ENCODE measurements around the gene MRGPRF.
"Not testable (repeated sequence)": the region's sequence is repeated elsewhere in the genome, so short reads cannot be mapped to it uniquely, and the experiment has no call there.

Gene MRGPRF

GRCh38 chr11:68987211-68987610 lies 25.8 kb downstream of the MRGPRF start:
- no peak for DNase-seq (ENCODE audit: low read depth)

DNA sequence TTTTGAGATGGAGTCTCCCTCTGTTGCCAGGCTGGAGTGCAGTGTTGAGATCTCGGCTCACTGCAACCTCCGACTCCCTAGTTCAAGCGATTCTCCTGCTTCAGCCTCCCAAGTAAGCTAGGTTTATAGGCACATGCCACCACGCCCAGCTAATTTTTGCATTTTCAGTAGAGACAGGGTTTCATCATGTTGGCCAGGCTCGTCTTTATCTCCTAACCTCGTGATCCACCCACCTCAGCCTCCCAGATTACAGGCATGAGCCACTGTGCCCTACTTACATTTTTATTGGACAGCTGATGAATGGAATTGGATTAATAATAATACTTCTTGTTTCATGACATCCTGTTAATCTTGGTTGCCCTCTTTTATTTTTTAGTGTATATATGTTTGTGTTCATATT lies 29.2 kb downstream of the MRGPRF start:
- DNase-seq (ENCODE audit: low read depth), result no peak

DNA sequence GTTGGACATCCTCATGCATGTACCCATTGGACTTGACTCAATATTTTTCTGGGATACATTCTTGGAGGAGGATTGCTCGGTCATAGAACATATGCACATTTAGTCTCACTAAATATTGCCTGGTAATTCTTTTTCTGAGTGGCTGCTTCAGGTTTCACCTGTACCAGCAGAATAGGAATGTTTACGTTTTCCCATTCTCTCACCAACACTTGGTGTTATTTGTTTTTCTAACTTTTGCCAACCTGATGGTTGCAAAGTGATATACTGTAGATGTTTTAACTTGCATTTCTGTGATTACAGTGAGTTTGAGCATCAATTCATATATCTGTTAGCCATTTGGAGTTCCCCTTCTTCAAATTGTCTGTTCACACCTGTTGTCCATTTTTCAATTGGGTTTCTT lies 30.9 kb downstream of the MRGPRF start:
- no peak for DNase-seq (ENCODE audit: low read depth)

DNA sequence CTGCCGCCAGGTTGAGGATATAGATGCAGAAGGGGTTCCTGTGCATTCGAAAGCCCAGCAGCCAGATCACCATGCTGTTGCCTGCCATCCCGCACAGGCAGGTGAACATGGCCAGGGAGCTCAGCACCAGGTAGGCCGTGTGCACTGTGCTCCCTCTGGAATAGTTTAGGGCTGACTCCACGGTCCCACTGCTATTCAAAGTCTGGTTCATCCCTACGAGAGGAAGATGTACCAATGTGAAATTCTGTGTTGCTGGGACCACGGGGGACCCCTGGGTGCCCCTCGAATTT lies 32.3 kb downstream of the MRGPRF start, which contains the start of gene MRGPRD:
Gene MRGPRD (minus strand): TSS at position 211 of the 290 bp plus-strand sequence. CDS start 0 bp downstream, at position 211.
- no peak for DNase-seq (ENCODE audit: low read depth)

GRCh38 chr11:68979931-68980775 lies 32.9 kb downstream of the MRGPRF start:
- no peak for DNase-seq (ENCODE audit: low read depth)

GRCh38 chr11:68978931-68979594 lies 34.0 kb downstream of the MRGPRF start:
- DNase-seq (ENCODE audit: low read depth), result no peak

DNA sequence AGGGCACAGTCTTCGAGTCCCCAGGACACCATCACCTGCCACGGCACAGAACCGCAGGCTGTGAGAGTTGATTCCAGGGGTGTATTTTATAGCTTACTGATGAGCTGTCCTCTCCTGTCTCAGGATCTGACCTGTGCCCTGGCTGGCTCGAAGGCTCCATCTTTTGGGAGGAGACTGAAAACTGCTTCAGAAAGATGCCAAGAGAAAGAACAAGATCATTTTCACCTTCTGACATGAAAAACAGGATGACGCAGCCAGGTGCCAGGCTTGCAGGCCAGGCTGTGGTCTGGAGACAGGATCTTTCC lies 34.5 kb downstream of the MRGPRF start:
- DNase-seq (ENCODE audit: low read depth), result no peak

- DNase-seq (ENCODE audit: low read depth), result no peak
Measured at GRCh38 chr11:68977781-68978625, 35.0 kb downstream of the MRGPRF start.

DNA sequence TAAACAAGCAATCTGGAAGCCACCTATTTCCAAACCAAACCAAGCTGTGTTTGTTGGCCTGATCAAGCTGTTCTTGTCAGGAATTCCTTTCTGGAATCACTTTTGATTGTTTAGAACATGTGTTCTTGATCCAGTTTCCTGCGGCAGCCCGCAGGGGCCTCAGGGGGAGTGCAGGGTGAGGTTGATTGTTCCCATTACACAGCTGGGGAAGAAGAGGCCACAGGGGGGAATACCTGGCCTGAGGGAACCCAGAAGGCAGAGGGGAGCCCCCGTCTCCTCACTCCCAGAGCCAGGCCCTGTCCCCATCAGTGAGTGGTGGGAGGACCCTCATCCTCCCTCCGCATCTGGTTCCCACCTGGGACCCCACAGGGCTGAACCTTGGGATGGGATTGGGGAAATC lies 36.5 kb downstream of the MRGPRF start:
- no peak for DNase-seq (ENCODE audit: low read depth)

GRCh38 chr11:68976095-68976494 lies 37.0 kb downstream of the MRGPRF start:
- no peak for DNase-seq (ENCODE audit: low read depth)

DNA sequence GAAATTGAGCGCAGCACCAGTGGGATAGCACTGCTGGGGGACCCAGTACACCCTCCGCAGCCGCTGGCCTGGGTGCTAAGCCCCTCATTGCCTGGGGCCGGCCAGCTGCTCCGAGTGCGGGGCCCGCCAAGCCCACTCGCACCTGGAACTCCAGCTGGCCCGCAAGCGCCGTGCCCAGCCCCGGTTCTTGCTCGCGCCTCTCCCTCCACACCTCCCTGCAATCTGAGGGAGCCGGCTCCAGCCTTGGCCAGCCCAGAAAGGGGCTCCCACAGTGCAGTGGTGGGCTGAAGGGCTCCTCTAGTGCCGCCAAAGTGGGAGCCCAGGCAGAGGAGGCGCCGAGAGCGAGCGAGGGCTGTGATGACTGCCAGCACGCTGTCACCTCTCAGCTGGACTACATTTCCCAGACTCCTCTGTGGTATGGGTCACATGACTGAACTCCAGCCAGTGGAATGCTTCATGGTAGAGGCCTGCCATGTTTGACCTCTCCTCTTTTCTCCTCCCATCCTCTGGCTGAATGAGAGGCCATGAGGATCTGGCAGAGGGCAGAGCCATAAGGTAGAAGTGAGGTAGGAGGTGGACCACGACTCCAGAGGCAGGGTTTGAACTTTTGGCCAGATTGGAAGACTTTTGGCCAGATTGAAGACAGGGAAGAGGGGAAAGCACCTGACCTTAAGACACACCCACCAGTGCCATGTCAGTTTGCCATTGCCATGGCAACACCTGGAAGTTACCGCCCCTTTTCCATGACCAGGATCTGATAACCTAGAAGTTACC lies 38.4 kb downstream of the MRGPRF start:
- DNase-seq (ENCODE audit: low read depth), result no peak

GRCh38 chr11:68973706-68974105 lies 39.3 kb downstream of the MRGPRF start:
- not testable (repeated sequence) for DNase-seq (ENCODE audit: low read depth)

GRCh38 chr11:68973219-68973618 lies 39.8 kb downstream of the MRGPRF start:
- no peak for DNase-seq (ENCODE audit: low read depth)

DNA sequence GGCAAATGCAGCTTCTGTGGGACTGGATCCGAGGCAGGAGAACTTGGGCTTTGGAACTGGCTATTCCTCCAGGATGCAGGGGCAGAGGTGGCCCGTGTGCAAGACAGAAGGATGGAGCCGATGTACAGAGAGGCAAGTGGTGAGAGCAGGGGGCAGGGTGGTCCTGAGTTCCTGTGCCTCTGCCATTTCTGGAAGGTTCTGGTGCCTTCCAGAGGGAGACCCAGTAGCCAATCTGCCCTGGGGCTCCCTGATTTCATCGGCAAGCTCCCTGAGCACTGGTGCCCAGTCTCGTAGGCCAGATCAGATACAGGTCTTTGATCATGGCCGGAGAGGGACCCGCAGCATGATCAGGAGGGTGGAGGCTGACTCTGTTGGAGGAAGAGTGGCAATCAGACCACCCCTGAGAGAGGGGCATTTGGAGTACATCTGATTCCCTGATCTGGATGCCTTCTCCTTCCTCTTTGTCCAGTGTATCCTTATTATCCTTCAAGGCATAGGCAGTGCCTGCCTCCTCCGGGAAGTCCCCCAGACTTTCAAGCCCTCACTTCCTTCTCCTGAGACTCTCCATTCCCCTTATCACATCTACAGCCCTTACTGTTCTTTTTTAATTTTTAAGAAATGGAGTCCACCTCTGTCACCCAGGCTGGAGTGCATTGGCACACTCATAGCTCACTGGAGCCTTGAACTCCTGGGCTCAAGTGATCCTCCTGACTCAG lies 42.0 kb downstream of the MRGPRF start:
- no peak for DNase-seq (ENCODE audit: low read depth)

GRCh38 chr11:68969386-68969785 lies 43.7 kb downstream of the MRGPRF start:
- DNase-seq (ENCODE audit: low read depth), result no peak

GRCh38 chr11:68968306-68969250 lies 44.5 kb downstream of the MRGPRF start:
- no peak for DNase-seq (ENCODE audit: low read depth)

- no peak for DNase-seq (ENCODE audit: low read depth)
Measured at GRCh38 chr11:68966894-68967780, 45.9 kb downstream of the MRGPRF start.

DNA sequence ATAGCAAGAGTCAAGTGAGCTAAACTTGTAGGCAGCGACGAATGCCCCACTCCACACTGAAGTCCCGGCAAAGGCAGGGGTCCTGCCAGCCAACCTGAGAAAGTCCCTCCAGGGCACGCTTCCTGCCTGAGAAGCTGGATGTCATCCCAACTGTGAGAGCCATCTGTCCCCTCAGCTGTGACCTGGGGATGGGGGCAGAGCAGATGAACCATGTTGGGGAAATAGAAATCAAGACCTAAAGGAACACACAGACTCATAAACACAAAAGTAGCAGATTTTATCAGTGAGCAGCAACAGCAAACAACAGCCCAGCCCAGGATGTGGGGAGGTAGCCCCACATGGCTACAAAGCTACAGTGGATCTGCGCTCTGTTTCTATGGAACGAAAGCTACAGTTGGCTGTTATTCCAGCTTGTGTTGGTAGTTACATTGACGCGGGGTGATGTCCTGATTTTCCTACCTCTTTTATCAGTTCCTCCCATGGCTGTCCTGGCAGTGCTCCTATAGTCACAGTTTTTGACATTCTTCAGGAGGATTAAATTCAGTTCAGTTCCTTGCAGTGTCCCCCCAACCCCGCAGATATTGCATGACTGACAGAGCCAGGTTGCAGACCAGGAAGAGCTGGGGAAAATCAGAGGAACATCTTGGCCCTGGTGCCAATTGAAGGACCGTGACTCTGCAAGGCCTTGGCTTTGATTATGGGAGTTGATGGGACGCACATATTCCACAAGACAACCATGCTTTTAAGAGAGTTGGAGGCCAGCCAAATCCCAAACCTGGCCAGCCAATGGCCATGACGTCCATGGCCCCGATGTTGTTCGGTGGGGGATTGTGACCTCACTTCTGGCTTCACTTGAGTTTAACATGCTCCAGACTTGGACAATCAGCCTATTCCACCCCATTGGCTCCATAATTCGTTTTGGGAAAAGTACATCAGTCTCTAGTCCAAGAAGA lies 46.9 kb downstream of the MRGPRF start:
- no peak for DNase-seq (ENCODE audit: low read depth)
